ENCODE data around the gene HDHD5.

DNA sequence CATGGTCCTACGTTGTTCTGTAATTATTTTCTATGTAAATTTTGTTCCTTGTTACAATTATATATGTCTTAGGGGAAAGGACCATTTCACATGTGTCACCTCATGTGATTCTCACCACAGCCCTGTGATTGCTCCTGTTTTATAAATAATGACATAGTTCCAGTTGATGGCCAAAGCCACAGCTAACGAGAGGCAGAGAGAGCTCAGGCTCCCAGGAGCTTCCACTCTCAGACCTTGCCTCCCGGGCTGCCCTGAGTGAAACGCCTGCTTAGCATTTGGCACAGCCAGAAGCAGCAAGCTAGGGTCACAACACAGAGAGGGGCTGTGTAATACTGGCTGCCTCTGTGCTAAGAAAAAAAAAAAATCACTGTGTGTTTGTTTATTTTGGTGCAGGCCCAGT, 43.8 kb downstream of the HDHD5 start:
- TF ChIP-seq, protein P1, sequence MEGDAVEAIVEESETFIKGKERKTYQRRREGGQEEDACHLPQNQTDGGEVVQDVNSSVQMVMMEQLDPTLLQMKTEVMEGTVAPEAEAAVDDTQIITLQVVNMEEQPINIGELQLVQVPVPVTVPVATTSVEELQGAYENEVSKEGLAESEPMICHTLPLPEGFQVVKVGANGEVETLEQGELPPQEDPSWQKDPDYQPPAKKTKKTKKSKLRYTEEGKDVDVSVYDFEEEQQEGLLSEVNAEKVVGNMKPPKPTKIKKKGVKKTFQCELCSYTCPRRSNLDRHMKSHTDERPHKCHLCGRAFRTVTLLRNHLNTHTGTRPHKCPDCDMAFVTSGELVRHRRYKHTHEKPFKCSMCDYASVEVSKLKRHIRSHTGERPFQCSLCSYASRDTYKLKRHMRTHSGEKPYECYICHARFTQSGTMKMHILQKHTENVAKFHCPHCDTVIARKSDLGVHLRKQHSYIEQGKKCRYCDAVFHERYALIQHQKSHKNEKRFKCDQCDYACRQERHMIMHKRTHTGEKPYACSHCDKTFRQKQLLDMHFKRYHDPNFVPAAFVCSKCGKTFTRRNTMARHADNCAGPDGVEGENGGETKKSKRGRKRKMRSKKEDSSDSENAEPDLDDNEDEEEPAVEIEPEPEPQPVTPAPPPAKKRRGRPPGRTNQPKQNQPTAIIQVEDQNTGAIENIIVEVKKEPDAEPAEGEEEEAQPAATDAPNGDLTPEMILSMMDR (conservative IDR thresholded peaks at IDR 0.05; ENCODE audit: low read depth, low read length), result no peak
- TF ChIP-seq EZH2 (IDR thresholded peaks at IDR 0.05; ENCODE audit: borderline replicate concordance, low read depth, low read length, poor library complexity, severe bottlenecking), result no peak
